HG02759 (cell line): ENCODE measurements around the gene FBXO10.
"Not testable (repeated sequence)": the region's sequence is repeated elsewhere in the genome, so short reads cannot be mapped to it uniquely, and the experiment has no call there.

ENCODE experiments used
- ATAC-seq: cut with Tn5 transposase; IDR thresholded peaks from one replicate; pipeline ENCODE4 v1.9.1; 2021; ENCODE audit warnings: mild to moderate bottlenecking, moderate library complexity; ENCODE audit not compliant: unreplicated experiment

The FBXO10 gene

GRCh38 chr9:37515620-37516258 lies 60.4 kb downstream of the FBXO10 start:
- no peak for ATAC-seq

GRCh38 chr9:37514999-37515398 lies 61.2 kb downstream of the FBXO10 start:
- ATAC-seq: no peak

- ATAC-seq: not testable (repeated sequence)
Observed at GRCh38 chr9:37514415-37514814, 61.8 kb downstream of the FBXO10 start.

GRCh38 chr9:37512437-37512836 lies 63.7 kb downstream of the FBXO10 start:
- ATAC-seq: no peak

GRCh38 chr9:37511016-37512010 lies 64.9 kb downstream of the FBXO10 start:
- ATAC-seq: peak; percentile 74

- ATAC-seq: not testable (repeated sequence)
Observed at GRCh38 chr9:37510053-37510452, 66.1 kb downstream of the FBXO10 start.

GRCh38 chr9:37509536-37509935 lies 66.6 kb downstream of the FBXO10 start:
- ATAC-seq: no peak

- ATAC-seq: no peak
Observed at GRCh38 chr9:37508834-37509206, 67.4 kb downstream of the FBXO10 start.

- ATAC-seq: no peak
Observed at GRCh38 chr9:37508135-37508833, 67.9 kb downstream of the FBXO10 start.

- ATAC-seq: no peak
Observed at GRCh38 chr9:37507566-37508134, 68.5 kb downstream of the FBXO10 start.

GRCh38 chr9:37504605-37505004 lies 71.6 kb downstream of the FBXO10 start:
- ATAC-seq: no peak

GRCh38 chr9:37503736-37504135 lies 72.4 kb downstream of the FBXO10 start:
- ATAC-seq: no peak

- no peak for ATAC-seq
Observed at GRCh38 chr9:37501957-37502596, 74.1 kb downstream of the FBXO10 start.

- ATAC-seq: no peak
Observed at GRCh38 chr9:37499297-37499696, 76.9 kb downstream of the FBXO10 start.

- no peak for ATAC-seq
Observed at GRCh38 chr9:37498457-37498856, 77.7 kb downstream of the FBXO10 start.

GRCh38 chr9:37497320-37497719 lies 78.9 kb downstream of the FBXO10 start:
- ATAC-seq: no peak

GRCh38 chr9:37496020-37496419 lies 80.2 kb downstream of the FBXO10 start:
- no peak for ATAC-seq

- no peak for ATAC-seq
Observed at GRCh38 chr9:37495571-37495970, 80.6 kb downstream of the FBXO10 start.

- ATAC-seq: no peak
Observed at GRCh38 chr9:37491939-37492338, 84.2 kb downstream of the FBXO10 start.
